Heart right ventricle (tissue), 16 donors: ENCODE measurements around the gene CIAPIN1. TPM values are rescaled to one million over a fixed set of nuclear protein-coding genes. Genes with fewer than 3 reads are reported as not detected.
A peak's percentile ranks its signal among the peaks of the same experiment; 100 is the strongest.

Experiments used
- ATAC-seq, 8 donors: fragments of 200-7000 bp; cut with Tn5 transposase; one replicate each; pipeline ENCODE4 v1.9.1; 2020; ENCODE audit warnings: mild to moderate bottlenecking in 8 of 8, moderate library complexity in 8 of 8, moderate number of reproducible peaks in 1 of 8
- DNase-seq, 2 donors: peaks; one replicate each; pipeline ENCODE4 v3.0.0-alpha.2; 2020
- H3K27ac ChIP-seq, 10 donors: fragments of 200-600 bp; sonication (generic) in 2 of 10; one replicate each; pipeline versions ENCODE4 v1.5.0 to v1.8.0; 2020 to 2022; ENCODE audit warnings: mild to moderate bottlenecking in 3 of 10
- H3K27me3 ChIP-seq, 7 donors: fragments of 200-600 bp; one replicate each; pipeline ENCODE4 v1.8.0; 2021 to 2022; ENCODE audit warnings: mild to moderate bottlenecking in 2 of 7
- H3K36me3 ChIP-seq, 9 donors: fragments of 200-600 bp; sonication (generic) in 1 of 9; one replicate each; pipeline versions ENCODE4 v1.5.0 to v1.8.0; 2020 to 2022; ENCODE audit warnings: mild to moderate bottlenecking in 2 of 9
- H3K4me1 ChIP-seq, 9 donors: fragments of 200-600 bp; sonication (generic) in 1 of 9; one replicate each; pipeline versions ENCODE4 v1.5.0 to v1.8.0; 2020 to 2022; ENCODE audit warnings: mild to moderate bottlenecking in 4 of 9
- H3K4me3 ChIP-seq, 10 donors: fragments of 200-600 bp; sonication (generic) in 2 of 10; one replicate each; pipeline versions ENCODE4 v1.5.0 to v1.8.0; 2020 to 2022; ENCODE audit warnings: mild to moderate bottlenecking in 7 of 10, moderate library complexity in 2 of 10
- H3K9me3 ChIP-seq, 11 donors: fragments of 200-600 bp in 10 of 11; sonication (generic) in 2 of 11; one replicate each; pipeline versions ENCODE4 v1.5.0 to v1.8.0; 2013 to 2022; ENCODE audit warnings: mild to moderate bottlenecking in 2 of 11, control low read depth in 1 of 11, moderate library complexity in 1 of 11
- WGBS, 2 donors: extraction: QIAGEN DNeasy Blood & Tissue Kit; methylation state at CpG; one replicate each; pipeline ENCODE4 v1.1.7; 2013; ENCODE audit warnings: inconsistent platforms in 1 of 2; 5-methylcytosine and 5-hydroxymethylcytosine counted together
- intact Hi-C, 10 donors: fragments of 100-400 bp; cut with DNase I; formaldehyde crosslinking; loops; one replicate each; pipeline versions ENCODE4 v1.11.1 to v1.14.2; 2022
- polyA plus RNA-seq, 2 donors: library from polyadenylated mRNA; stranded (reverse); fragments of 200-250 nt; gene quantifications; one replicate each; pipeline ENCODE4 v1.2.3, GENCODE V29; 2013
- total RNA-seq, 10 donors: library from RNA; stranded (reverse); fragmentation: NEBNext Ultra II Directional in 3 of 10; extraction: Animal tissue kit (Norgen Biotek cat#: 25700) in 3 of 10; gene quantifications; one replicate each; pipeline versions ENCODE4 v1.2.1 to v1.2.4, GENCODE V29; 2021 to 2023
- TF ChIP-seq, protein P1 (sequence below), 9 donors: fragments of 200-600 bp; sonication (generic) in 2 of 9; IDR thresholded peaks; one replicate each; pipeline versions ENCODE4 v1.5.0 to v1.8.0; 2021 to 2022; ENCODE audit warnings: antibody characterized with exemption in 9 of 9, mild to moderate bottlenecking in 5 of 9, moderate library complexity in 1 of 9
- donor health status: Arrhythmogenic right ventricular cardiomyopathy.
- donor health status: ischemic (EF 13 %, LVEDD 7.1; RV severe dilation, severe dysfunction).
- donor health status: healthy with polysubstance abuse.
- donor health status: DM: no; HTN: yes; CAD: no.
- donor health status: DM: no; HTN: no; CAD: no.
- donor health status: ischemic (EF 25% LVEDD 6.9; RV normal size, moderate dysfunction).
- donor health status: ischemic (EF 25% LVEDD 5.7; RV mildly dilated, moderate dysfunction).
- donor health status: healthy.
- donor health status: DM: yes; HTN: yes; CAD: no.
- donor health status: Ischemic cardiomyopathy.
- donor health status: ischemic (EF 35%, LVEDD 5.7; RV mildly dilated, moderate dysfunction).
- donor health status: nonischemic (EF 11% LVEDD 7.7; RV severe dilation, severe dysfunction).
- donor health status: DM: yes; HTN: yes; CAD: no.
- donor health status: PGD.
- donor health status: ischemic (EF 29% LVEDD 5.4; RV normal size, mild dysfunction).
- donor health status: nonischemic (EF 23%, LVEDD 6.1; RV moderate dilation, normal function).

The CIAPIN1 gene
- total and polyA plus RNA-seq, 12 donors = 20.1 to 75.1 (median 61.0) TPM

DNA sequence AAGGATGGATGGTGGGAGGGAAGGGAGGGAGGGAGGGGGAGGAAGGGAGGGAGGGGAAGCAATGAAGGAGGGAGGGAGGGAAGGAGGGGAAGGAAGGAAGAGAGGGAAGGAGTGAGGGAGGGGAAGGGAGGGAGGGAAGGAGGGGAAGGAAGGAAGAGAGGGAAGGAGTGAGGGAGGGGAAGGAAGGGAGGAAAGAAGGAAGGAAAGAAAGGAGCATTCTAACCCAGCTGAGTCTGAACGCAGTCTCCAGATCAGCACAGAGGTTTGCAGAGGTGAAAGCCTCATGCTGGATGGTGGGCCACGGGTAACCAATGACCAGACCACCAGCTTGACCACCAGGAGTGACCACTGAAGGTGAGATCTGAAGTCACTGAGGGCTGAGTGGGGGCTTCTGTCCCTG, 24.0 kb downstream of the CIAPIN1 start:
- Histone ChIP-seq H3K27ac (no peak overlapping the region), H3K9me3 (no peaks in the 10 kb centered on the region), H3K4me3 (no peak overlapping the region), H3K36me3 (peaks cover 0 to 21% (median 10%) of the 10 kb centered on the region in 9 donors), H3K4me1 (peaks cover 6 to 42% (median 29%) of the 10 kb centered on the region in 9 donors), H3K27me3 (no peaks in the 10 kb centered on the region)
- intact Hi-C loops = loop anchor here in 2 of 10 donors (5.0 to 10.0 kb wide), 2 partner anchors 94 to 338 kb away; no protein-coding TSS in a partner anchor
- TF ChIP-seq, protein P1, sequence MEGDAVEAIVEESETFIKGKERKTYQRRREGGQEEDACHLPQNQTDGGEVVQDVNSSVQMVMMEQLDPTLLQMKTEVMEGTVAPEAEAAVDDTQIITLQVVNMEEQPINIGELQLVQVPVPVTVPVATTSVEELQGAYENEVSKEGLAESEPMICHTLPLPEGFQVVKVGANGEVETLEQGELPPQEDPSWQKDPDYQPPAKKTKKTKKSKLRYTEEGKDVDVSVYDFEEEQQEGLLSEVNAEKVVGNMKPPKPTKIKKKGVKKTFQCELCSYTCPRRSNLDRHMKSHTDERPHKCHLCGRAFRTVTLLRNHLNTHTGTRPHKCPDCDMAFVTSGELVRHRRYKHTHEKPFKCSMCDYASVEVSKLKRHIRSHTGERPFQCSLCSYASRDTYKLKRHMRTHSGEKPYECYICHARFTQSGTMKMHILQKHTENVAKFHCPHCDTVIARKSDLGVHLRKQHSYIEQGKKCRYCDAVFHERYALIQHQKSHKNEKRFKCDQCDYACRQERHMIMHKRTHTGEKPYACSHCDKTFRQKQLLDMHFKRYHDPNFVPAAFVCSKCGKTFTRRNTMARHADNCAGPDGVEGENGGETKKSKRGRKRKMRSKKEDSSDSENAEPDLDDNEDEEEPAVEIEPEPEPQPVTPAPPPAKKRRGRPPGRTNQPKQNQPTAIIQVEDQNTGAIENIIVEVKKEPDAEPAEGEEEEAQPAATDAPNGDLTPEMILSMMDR (IDR thresholded peaks at IDR 0.05) = no peak
- no peak for DNase-seq
- WGBS, 2 donors = 82 to 91% methylated on average over 2 of the region's 2 CpGs
- no peak for ATAC-seq

DNA sequence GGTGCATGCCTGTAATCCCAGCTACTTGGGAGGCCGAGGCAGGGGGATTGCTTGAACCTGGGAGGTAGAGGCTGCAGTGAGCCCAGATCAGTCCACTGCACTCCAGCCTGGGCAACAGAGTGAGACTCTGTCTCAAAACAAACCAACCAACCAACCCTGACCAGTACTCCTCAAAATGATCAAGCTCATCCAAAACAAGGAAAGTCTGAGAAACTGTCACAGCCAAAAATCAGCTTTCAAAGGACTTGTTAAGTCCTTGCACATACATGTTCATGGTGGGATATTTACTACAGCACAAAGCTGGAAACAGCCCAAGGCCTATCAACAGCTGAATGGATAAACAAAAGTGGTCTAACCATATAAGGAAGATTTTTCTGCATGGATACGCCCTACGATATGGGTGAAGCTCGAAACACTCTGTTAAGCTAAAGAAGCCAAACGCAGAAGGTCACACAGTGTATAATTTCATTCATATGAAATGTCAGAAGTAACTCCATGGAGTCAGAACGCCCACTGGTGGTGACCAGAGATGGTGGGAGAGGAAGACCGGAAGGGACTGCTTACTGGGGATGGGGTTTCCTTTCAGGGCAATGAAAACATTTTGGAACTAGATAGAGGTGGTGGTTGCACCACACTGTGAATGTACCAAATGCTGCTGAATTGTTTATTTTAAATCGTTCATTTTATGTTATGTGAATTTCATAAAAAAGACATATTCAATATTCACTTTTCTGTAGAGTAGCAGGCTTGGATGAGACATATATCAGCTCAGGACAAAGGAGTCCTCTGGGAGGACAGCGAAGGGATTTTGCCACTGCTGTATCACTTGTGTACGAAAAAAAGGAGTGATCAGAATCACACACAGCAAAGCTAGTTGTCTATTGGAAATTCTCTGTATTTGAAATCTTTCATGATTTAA, 24.9 kb downstream of the CIAPIN1 start:
- peak overlapping the region in 1 of 10 donors; percentile 41 for H3K27ac ChIP-seq
- intact Hi-C loops = loop anchor here in 4 of 10 donors (1.0 to 10.0 kb wide), 3 partner anchors 95 to 337 kb away; no protein-coding TSS in a partner anchor
- H3K4me1 ChIP-seq = peaks cover 8 to 51% (median 37%) of the 10 kb centered on the region in 9 donors
- peaks cover 0 to 12% (median under 1%) of the 10 kb centered on the region in 9 donors for H3K36me3 ChIP-seq
- H3K9me3 ChIP-seq = no peaks in the 10 kb centered on the region
- TF ChIP-seq, protein P1 (IDR thresholded peaks at IDR 0.05) = peak; percentile 15 to 82 (median 70)
- H3K27me3 ChIP-seq = no peaks in the 10 kb centered on the region
- 35 to 36% methylated on average over 10 of the region's 10 CpGs for WGBS, 2 donors
- H3K4me3 ChIP-seq = no peak overlapping the region
- DNase-seq (peak in 1 of 2 donors; percentile 57), ATAC-seq (peak in 4 of 8 donors; percentile 36 to 65 (median 48))

DNA sequence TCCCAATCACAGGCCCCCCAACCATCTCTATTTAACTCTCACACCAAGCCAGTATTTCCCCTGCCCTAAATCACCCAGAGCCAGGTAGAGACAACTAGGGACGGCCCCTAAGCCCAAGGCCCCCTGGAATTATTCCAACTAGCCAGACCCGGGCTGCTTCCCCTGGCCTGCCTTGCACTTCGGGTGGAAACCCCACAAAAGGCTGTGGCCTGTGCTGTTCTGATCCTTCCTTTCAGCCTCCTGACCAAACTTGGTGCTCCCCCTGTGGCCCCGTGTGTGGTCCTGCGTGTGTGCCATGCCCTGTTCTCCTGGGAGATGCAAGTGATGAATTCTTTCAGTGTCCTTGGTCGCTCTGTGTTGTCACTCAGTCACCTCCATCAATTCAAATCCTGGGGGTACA, 27.7 kb downstream of the CIAPIN1 start:
- Histone ChIP-seq H3K27ac (peak overlapping the region in 2 of 10 donors; percentile 3 to 33), H3K9me3 (no peaks in the 10 kb centered on the region), H3K4me1 (peaks cover 11 to 57% (median 39%) of the 10 kb centered on the region in 9 donors), H3K4me3 (no peak overlapping the region), H3K36me3 (no peaks in the 10 kb centered on the region), H3K27me3 (no peaks in the 10 kb centered on the region)
- WGBS, 2 donors = 78% methylated on average over 6 of the region's 6 CpGs
- ATAC-seq (no peak), DNase-seq (no peak)
- TF ChIP-seq, protein P1 (IDR thresholded peaks at IDR 0.05) = no peak
- intact Hi-C loops = loop anchor here in 9 of 10 donors (1.0 to 10.0 kb wide), 8 partner anchors 47 to 335 kb away; partner anchors contain the start of genes CX3CL1 (in 3 of the 9) and ARL2BP (in 1 of the 9)

DNA sequence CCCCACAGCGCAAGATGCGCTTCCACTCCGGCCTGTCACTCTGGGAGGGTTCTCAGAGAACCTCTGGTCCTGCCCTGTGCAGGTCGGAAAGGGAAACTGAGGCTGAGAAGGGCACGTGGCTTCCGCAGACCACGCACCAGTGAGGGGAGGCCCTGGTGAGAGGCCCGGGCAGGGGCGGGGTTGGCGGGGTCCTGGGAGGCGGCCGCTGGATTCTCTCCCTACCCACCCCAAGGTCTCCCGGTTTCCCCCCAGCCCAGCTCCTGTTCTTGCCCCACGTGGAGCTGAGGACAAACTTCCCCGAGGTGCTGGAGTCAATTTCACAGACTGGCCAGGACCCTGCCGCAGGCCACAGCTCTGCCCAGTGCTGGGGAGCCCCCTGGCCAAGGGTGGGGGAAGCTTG, 31.1 kb downstream of the CIAPIN1 start:
- no peak for DNase-seq
- Histone ChIP-seq H3K36me3 (no peaks in the 10 kb centered on the region), H3K4me3 (no peak overlapping the region), H3K4me1 (peaks cover 11 to 40% (median 32%) of the 10 kb centered on the region in 9 donors), H3K27me3 (no peaks in the 10 kb centered on the region), H3K27ac (peak overlapping the region in 3 of 10 donors; percentile 43 to 58 (median 57)), H3K9me3 (no peaks in the 10 kb centered on the region)
- TF ChIP-seq, protein P1 (IDR thresholded peaks at IDR 0.05) = no peak
- WGBS, 2 donors = 86 to 88% methylated on average over 16 of the region's 16 CpGs
- intact Hi-C loops = loop anchor here in 8 of 10 donors (2.0 to 10.0 kb wide), 6 partner anchors 43 to 331 kb away; partner anchors contain the start of genes CX3CL1 (in 4 of the 8) and ARL2BP (in 1 of the 8)
- peak in 4 of 8 donors; percentile 1 to 4 (median 3) for ATAC-seq
